Epithelial cell of esophagus (primary cell): Measurements from ENCODE around the gene PHLDB2.

Experiments used
- DNase-seq: peaks from one replicate; pipeline ENCODE4 v3.0.0; 2010; ENCODE audit warnings: low read depth
- H3K4me3 ChIP-seq: 2 replicates; pipeline ENCODE4 v1.5.1; 2011; ENCODE audit warnings: mild to moderate bottlenecking, low read length, control low read depth
- TF ChIP-seq, protein P1 (sequence below): IDR thresholded peaks from 2 replicates; pipeline ENCODE4 v1.5.1; 2011; ENCODE audit warnings: low read depth, mild to moderate bottlenecking, low read length, control low read depth, inconsistent platforms; ENCODE audit not compliant: insufficient read depth; ENCODE audit errors: missing control alignments

The PHLDB2 gene

DNA sequence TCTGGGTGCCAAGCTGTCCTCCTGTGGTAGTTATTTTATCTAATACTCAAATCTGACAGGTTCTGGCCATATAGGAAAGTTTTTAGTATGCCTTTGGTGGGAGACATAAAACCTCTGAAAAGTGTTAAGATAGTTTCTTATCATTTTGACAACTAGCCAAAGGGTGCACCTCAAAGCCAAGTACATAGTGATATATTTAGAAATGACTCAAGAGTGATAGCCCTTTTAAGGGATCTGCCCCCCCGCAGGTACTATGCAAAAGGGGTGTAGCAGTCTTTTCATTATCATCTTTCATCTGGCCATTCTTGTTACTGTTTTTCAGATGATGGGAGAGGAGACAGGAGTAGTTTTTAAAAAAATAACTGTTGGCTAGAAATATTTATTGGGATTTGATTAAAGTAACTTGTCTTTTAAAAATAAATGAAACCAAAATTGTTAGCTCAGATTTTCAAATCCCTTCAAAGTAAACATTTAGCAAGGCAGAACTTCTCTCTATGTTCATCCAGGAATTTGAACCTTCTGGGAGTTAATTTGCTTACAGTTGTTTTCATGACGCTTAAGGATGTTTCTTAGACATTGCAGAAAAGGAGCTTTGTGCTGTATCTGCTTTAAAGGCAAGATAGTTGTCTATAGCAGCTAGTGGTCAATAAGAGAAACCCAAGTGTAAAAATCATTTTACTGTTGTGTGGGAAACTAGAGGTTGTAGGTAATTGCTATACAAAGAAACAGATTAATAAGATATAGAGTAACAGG, 5.1 kb downstream of the PHLDB2 start:
- H3K4me3 ChIP-seq: no peak overlapping the region
- no peak for DNase-seq
- TF ChIP-seq, protein P1, sequence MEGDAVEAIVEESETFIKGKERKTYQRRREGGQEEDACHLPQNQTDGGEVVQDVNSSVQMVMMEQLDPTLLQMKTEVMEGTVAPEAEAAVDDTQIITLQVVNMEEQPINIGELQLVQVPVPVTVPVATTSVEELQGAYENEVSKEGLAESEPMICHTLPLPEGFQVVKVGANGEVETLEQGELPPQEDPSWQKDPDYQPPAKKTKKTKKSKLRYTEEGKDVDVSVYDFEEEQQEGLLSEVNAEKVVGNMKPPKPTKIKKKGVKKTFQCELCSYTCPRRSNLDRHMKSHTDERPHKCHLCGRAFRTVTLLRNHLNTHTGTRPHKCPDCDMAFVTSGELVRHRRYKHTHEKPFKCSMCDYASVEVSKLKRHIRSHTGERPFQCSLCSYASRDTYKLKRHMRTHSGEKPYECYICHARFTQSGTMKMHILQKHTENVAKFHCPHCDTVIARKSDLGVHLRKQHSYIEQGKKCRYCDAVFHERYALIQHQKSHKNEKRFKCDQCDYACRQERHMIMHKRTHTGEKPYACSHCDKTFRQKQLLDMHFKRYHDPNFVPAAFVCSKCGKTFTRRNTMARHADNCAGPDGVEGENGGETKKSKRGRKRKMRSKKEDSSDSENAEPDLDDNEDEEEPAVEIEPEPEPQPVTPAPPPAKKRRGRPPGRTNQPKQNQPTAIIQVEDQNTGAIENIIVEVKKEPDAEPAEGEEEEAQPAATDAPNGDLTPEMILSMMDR: no peak

DNA sequence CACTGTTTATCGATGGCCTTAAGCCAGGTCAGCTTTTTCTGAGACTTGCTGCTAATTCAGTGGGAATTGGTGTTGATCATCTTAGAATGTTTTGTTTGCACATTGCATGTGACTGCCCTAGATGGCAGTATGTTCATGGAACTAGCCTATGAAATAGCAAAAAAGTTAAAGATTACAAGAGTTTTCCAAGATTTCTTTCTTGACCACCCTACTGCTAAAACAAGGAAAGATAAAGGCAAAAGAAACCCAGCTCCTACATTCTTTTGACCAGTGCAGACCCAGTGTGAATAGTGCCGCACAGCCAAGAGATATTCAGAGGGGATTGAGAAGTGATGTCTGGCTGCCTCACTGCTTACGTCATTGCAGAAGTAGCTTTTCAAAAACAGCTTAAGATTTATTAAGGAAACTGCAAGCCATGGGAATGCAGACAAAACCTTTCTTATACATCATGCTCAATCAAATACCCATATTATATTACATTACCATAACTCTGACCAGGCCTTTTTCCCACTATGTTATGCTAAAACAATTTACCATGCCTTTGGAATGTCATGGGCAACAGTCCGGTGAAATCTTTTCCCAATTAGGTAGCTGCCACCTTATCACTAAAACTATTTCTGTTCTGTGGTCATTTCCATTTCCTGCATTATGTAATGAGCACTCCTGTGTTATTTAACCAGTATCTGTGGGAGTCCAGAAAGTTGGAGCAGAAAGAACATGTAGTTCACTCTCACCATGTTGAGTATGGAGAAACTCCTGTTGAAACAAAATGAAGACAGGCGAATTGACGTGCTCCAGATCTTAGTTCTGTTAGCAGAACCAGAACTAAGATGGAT, 6.0 kb downstream of the PHLDB2 start:
- DNase-seq: no peak
- TF ChIP-seq, protein P1: no peak
- no peak overlapping the region for H3K4me3 ChIP-seq

DNA sequence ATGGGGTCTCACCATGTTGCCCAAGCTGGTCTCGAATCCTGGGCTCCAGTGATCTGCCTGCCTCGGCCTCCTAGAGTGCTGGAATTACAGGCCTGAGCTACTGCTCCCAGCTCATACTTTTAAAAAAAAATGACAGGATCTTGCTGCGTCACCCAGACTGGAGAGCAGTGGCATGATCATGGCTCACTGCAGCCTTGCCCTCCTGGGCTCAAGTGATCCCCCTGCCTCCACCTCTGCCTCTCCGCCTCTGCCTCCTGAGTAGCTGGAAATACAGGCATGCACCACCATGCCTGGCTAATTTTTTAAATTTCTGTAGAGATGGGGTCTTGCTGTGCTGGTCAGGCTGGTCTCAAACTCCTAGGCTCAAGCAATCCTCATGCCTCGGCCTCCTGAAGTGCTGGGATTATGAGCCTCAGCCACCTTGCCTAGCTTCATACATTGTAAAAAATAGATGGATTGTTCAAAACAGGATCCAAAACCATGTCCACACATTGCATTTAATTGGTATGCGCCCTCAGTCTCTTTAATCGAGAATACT, 8.9 kb downstream of the PHLDB2 start:
- H3K4me3 ChIP-seq: no peak overlapping the region
- no peak for DNase-seq
- TF ChIP-seq, protein P1: no peak

DNA sequence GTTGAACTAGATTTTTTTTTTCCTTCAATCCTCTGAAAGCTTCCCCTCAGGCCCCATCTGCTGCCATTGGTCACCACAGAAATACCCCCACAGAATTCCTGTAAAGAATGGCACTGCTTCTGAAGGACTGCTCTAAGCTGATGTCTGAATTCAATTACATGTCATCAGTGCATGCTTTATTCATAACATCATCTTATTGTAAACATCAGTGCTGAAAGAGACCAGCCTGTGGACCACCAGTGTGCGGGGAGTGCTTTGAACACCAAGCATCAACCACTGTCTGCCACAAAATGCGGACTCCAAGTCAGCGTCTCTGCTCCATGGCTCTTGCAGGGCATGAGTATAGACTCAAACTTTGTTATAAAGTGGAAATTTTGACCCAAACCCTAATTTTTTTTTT, 11.6 kb downstream of the PHLDB2 start:
- TF ChIP-seq, protein P1: no peak

DNA sequence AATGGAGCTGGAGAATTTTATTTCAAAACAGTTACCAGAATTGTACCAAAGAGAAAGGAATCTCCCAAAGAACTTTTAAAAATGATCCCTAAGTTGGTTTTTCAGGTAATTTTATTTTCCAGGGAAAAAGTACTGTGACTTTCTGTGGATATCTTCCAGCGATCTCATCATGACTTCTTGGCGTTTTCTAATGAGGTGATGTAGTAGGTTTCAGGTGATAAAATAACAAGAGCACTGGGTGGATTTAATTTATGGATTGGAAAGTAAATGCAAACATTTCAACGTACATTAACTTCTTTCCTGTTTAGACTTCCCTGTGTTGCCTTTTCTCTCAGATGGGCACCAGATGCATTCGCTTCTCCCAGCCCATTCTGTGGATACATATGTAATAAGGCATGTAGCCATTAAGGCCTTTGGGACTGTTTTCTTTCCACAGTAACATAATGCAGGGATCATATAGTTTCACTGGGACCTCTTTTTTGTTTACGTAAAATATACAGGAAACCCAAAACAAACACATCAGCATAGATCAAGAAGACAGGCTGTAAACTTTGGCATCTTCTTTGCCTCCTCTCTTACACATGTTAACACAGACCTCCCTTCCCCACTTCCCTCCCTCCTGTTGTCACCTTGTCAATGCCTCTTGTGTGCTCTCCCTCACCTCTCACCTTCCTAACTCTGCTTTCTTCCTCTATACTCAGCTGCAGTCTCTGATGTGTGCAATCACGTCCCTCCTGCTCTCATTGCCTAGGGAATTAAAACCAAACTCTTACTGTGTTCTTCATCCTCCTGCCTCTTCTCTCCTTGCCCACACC, 13.0 kb downstream of the PHLDB2 start:
- H3K4me3 ChIP-seq: no peak overlapping the region
- DNase-seq: no peak
- TF ChIP-seq, protein P1: no peak

More for the DNA sequence above, 11.6 kb downstream of the PHLDB2 start:
- DNase-seq: peak; percentile 16
- H3K4me3 ChIP-seq: no peak overlapping the region

DNA sequence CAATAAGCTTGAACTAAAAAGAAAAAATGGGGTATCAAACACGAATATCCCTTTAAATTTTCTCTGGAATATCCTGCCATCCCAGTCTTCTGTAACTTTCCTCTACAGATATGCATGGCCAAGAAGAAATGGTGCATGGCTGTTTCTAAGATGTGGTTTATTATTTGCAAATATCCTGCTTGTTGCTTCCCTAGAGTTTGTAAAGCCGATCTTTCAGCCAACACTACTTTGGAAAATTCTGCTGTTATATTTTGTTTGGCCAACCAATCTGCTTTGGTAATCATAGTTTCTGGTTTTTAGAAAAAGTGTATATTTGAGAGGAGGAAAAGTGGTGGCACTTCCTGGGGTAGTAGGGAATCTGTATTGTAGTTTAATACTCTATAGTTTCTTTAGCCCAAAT, 13.9 kb downstream of the PHLDB2 start:
- H3K4me3 ChIP-seq: no peak overlapping the region
- TF ChIP-seq, protein P1: no peak
- no peak for DNase-seq
